HEK293T (cell line): Measurements from ENCODE around the gene CCDC195.

Experiments
- CTCF ChIA-PET: fragments of 350-600 bp; formaldehyde crosslinking; extraction: SDS; loops from one replicate; lab custom pipeline; 2021; ENCODE audit warnings: antibody characterized with exemption, inconsistent platforms; lab: Yijun Ruan, JAX
- POLR2A ChIA-PET: fragments of 350-600 bp; formaldehyde crosslinking; extraction: SDS; loops from one replicate; lab custom pipeline; 2020; ENCODE audit warnings: antibody characterized with exemption, inconsistent platforms; lab: Yijun Ruan, JAX
- DNase-seq: peaks from one replicate; pipeline ENCODE4 v3.0.0; 2012; ENCODE audit warnings: mixed read lengths; ENCODE audit errors: extremely low spot score
- ARNT ChIP-seq: fragments of 450-650 bp; IDR thresholded peaks from 2 replicates; pipeline ENCODE4 v1.6.1; 2017; ENCODE audit warnings: mild to moderate bottlenecking
- BHLHE40 ChIP-seq: fragments of 450-650 bp; IDR thresholded peaks from 2 replicates; pipeline ENCODE4 v1.6.1; 2016; ENCODE audit warnings: mild to moderate bottlenecking, moderate library complexity, borderline replicate concordance
- CTBP1 ChIP-seq: fragments of 450-650 bp; IDR thresholded peaks from 2 replicates; pipeline ENCODE4 v1.6.1; 2016; ENCODE audit warnings: borderline replicate concordance
- ELF4 ChIP-seq: fragments of 450-650 bp; IDR thresholded peaks from 2 replicates; pipeline ENCODE4 v1.6.1; 2017; ENCODE audit warnings: antibody characterized with exemption
- FOXA1 ChIP-seq: fragments of 450-650 bp; IDR thresholded peaks from 2 replicates; pipeline ENCODE4 v1.6.1; 2016; ENCODE audit warnings: mild to moderate bottlenecking
- FOXK2 ChIP-seq: fragments of 450-650 bp; IDR thresholded peaks from 2 replicates; pipeline ENCODE4 v1.6.1; 2016; ENCODE audit warnings: mild to moderate bottlenecking
- FOXM1 ChIP-seq: fragments of 450-650 bp; IDR thresholded peaks from 2 replicates; pipeline ENCODE4 v1.6.1; 2017; ENCODE audit warnings: mild to moderate bottlenecking, borderline replicate concordance
- HDGF ChIP-seq: fragments of 450-650 bp; IDR thresholded peaks from 2 replicates; pipeline ENCODE4 v1.6.1; 2017; ENCODE audit warnings: antibody characterized with exemption, borderline replicate concordance
- L3MBTL2 ChIP-seq: fragments of 450-650 bp; conservative IDR thresholded peaks from 2 replicates; pipeline ENCODE4 v1.6.1; 2016; ENCODE audit warnings: mild to moderate bottlenecking
- LEF1 ChIP-seq: fragments of 450-650 bp; IDR thresholded peaks from 2 replicates; pipeline ENCODE4 v1.6.1; 2017; ENCODE audit warnings: mild to moderate bottlenecking, borderline replicate concordance
- NFRKB ChIP-seq: fragments of 450-650 bp; IDR thresholded peaks from 2 replicates; pipeline ENCODE4 v1.6.1; 2016; ENCODE audit warnings: mild to moderate bottlenecking, moderate library complexity
- SP1 ChIP-seq: fragments of 450-650 bp; IDR thresholded peaks from 2 replicates; pipeline ENCODE4 v1.6.1; 2017
- SUZ12 ChIP-seq: fragments of 450-650 bp; IDR thresholded peaks from 2 replicates; pipeline ENCODE4 v1.6.1; 2016; ENCODE audit warnings: mild to moderate bottlenecking
- TARDBP ChIP-seq: fragments of 450-650 bp; IDR thresholded peaks from 2 replicates; pipeline ENCODE4 v1.6.1; 2016
- ZNF384 ChIP-seq: fragments of 450-650 bp; IDR thresholded peaks from 2 replicates; pipeline ENCODE4 v1.6.1; 2016
- TF ChIP-seq, protein P1 (sequence below): fragments of 450-650 bp; IDR thresholded peaks from 2 replicates; pipeline ENCODE4 v1.6.1; 2016

CCDC195 gene, protein sequence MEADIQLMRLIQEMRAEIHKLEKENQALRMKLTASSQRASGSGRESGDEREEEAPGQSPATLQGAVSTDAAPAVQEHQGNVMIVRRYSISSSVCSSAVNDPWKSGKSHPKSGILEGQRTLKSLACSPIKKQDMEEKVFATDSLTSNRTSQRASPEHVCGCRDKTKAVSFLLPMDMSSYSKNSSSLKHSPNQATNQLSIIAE

DNA sequence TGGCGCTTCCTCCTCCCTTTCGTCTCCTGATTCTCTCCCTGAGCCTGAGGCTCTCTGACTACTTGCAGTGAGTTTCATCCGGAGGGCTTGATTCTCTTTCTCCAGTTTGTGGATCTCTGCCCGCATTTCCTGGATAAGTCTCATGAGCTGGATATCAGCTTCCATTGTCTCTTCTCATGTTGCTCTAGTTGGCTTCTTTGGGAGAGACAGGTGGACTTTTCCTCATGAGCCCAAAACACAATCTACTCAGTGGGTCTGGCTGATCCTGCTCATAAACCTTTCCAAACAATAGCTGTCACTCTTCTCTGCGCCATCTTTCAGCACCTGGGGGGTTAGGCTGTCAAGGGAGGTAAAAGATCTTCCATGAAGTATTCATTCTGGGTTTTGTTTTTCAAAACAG, at the start of gene CCDC195:
Gene CCDC195 (minus strand): TSS at position 165 of the 400 bp plus-strand sequence. CDS start 0 bp downstream, at position 165.
- POLR2A ChIA-PET: no interaction called here
- DNase-seq: no peak
- no peak for TF ChIP-seq SP1
- no peak for TF ChIP-seq HDGF
- no peak for TF ChIP-seq FOXM1
- TF ChIP-seq FOXA1: no peak
- CTCF ChIA-PET: no interaction called here

DNA sequence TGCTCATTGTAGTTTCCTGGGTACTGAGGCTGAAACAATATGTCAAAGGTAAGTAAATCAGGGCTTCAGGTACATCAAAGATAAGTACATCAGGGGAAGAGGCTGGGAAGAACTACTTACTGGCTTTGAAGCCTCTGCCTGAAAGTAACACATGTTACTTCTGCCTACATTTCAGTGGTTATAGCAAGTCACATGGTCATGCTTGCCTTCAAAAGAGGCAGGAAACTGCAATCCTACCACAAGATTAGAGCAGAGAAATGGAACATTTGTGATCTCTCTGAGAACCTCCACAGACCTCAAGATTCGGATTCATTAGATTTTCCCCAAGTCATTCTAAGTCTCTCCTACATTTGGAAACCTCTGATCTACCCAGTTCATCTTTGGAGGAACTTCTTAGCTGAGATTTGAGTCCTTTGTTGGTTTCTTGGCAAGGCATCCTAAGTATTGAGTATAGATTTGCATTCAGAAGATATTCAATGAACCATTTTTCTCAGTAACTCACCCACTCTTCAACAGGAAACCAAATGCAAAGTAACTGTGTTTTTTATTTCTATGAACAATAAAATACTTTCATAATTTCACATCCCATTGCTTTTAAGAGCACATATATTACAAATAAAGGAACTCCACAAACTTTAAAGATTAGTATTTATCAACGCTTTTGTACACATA, 48.5 kb upstream of the CCDC195 start:
- no peak for DNase-seq
- no peak for TF ChIP-seq L3MBTL2
- no peak for TF ChIP-seq BHLHE40
- no peak for TF ChIP-seq FOXM1
- no peak for TF ChIP-seq ELF4
- POLR2A ChIA-PET: no interaction called here
- CTCF ChIA-PET: no interaction called here

DNA sequence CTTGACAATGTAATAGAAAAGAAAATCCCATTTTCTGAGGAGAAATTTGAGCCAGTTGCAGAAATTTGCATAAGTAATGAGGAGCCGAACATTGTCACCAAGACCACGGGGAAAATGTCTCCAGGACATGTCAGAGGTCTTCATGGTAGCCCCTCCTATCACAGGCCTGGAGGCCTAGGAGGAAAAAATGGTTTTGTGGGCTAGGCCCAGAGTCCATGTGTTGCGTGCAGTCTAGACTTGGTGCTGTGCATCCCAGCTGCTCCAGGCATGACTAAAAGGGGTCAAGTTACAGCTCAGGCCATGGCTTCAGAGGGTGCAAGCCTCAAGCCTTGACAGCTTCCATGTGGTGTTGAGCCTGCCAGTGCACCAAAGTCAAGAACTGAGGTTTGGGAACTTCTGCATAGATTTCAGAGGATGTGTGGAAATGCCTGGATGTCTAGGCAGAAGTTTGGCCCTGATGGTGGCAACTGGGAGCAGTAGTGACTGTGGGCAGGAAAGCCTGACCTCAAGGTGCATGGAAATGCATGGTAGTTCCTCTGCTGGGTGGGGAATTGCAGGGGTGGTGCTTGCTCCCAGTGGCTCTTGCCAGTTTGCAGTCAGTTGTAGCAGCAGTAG, 41.9 kb upstream of the CCDC195 start:
- ChIA-PET POLR2A (no interaction called here), CTCF (no interaction called here)
- no peak for DNase-seq
- TF ChIP-seq FOXM1 (no peak), SUZ12 (no peak), LEF1 (no peak), FOXA1 (no peak)
- TF ChIP-seq, protein P1, sequence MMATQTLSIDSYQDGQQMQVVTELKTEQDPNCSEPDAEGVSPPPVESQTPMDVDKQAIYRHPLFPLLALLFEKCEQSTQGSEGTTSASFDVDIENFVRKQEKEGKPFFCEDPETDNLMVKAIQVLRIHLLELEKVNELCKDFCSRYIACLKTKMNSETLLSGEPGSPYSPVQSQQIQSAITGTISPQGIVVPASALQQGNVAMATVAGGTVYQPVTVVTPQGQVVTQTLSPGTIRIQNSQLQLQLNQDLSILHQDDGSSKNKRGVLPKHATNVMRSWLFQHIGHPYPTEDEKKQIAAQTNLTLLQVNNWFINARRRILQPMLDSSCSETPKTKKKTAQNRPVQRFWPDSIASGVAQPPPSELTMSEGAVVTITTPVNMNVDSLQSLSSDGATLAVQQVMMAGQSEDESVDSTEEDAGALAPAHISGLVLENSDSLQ: no peak

DNA sequence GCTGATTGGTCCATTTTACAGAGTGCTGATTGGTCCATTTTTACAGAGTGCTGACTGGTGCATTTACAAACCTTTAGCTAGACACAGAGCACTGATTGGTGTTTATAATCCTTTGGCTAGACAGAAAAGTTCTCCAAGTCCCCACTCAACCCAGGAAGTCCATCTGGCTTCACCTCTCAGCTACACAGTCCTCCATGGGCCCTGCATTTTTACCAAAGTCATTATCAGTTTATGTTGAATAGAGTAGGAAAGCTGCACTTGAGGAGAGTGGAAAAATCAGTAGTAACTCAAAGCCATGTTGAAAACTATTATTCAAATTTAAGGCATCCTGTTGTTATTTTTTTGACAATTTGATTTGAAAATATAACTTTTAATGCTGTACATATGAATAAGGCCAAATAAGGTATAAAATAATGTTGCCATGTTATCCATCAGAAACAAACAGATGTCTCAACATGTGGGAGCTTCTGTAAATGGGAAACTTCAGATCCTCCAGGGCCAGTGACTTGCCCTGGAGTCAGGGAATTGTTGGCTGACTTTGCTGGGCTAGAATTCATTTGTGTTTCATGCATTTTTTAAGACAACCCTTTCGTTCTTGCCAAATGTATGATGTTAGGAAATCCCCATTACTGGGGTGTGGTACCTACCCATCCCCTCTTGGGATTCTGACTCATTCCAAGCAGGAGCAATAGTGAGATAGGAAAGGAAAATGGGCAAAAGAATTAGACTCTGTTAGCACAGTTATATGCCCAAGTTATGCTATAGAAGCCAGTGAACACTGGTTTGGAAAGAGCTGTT, 37.8 kb upstream of the CCDC195 start:
- TF ChIP-seq ELF4 (no peak), ARNT (no peak), NFRKB (no peak), LEF1 (no peak), L3MBTL2 (no peak), FOXM1 (no peak), FOXK2 (no peak)
- TF ChIP-seq, protein P1: no peak
- DNase-seq: no peak
- POLR2A ChIA-PET: no interaction called here
- CTCF ChIA-PET: no interaction called here

DNA sequence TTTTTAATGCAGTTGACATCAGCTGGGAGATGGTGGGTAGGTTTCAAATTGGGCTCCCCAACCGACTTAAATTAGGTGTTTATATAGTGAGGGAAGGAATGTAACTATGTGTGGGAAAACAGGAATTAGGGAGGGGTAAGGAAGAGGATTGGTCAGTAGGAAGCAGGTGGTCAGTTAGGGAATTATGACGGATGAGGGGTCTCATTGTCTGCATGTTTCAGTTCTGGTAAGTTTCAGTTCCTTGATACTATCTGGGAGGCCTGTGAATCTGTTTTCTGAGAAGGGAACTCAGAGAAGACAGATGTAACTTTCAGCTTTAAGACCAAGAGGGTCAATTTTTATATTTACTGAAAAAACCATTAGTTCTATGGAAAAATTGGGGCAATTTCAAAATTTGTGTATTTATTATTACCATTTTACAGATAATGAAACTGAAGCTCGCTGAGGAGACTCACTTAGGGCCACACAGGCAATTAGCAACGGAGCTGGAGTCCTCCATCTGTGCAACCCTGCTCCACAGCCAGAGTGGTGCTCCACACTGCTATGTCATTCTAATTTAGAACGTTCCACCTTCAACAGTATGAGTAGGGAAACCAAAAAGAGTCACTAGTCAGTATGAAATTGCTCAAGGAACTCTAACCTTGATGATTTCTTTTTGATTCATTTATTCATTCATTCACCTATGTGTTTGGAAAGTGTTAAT, 36.0 kb upstream of the CCDC195 start:
- DNase-seq: no peak
- CTCF ChIA-PET: no interaction called here
- TF ChIP-seq SUZ12 (no peak), NFRKB (no peak), FOXK2 (no peak), TARDBP (no peak), HDGF (no peak), SP1 (no peak), ELF4 (no peak), L3MBTL2 (no peak), LEF1 (no peak), FOXM1 (no peak), FOXA1 (no peak), ZNF384 (no peak), ARNT (no peak), CTBP1 (no peak), BHLHE40 (no peak)
- TF ChIP-seq, protein P1: no peak
- POLR2A ChIA-PET: no interaction called here

DNA sequence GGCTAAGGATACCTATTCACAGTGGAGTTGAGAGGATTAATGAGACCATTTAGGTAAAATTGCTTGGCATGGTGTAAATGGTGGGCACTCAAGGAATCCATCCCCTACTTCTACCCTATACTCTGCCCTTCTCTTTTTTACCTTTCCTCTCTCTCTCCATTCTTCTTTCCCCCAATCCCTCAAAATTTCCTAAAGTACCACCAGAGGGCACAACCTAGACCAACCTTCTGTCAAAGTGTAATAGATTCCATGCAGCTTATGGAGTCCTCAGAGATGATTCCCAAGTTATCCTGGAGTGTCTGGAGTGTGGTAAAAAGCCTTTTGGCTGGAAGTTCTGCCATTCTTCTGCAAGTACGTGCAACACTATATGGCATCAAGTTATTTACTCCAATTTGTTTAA, 33.0 kb upstream of the CCDC195 start:
- TF ChIP-seq BHLHE40: no peak
- no peak for TF ChIP-seq ARNT
- no peak for TF ChIP-seq FOXK2
- TF ChIP-seq SUZ12: no peak
- no peak for TF ChIP-seq SP1
- no peak for TF ChIP-seq ELF4
- no peak for TF ChIP-seq CTBP1
- no peak for TF ChIP-seq L3MBTL2
- ChIA-PET CTCF (no interaction called here), POLR2A (no interaction called here)
- peak; percentile 14 for DNase-seq
